Breast epithelium (tissue), 3 donors: ENCODE measurements around the gene JPT2.

Source experiments
- POLR2A ChIP-seq: fragments of 450-650 bp; IDR thresholded peaks from one replicate; pipeline ENCODE4 v1.6.1; 2016; ENCODE audit warnings: antibody characterized with exemption, mild to moderate bottlenecking, moderate library complexity
- POLR2AphosphoS5 ChIP-seq, 3 donors: sonication (generic); formaldehyde crosslinking; IDR thresholded peaks; one replicate each; pipeline ENCODE4 v1.6.1; 2017; ENCODE audit warnings: antibody characterized with exemption in 3 of 3
- TF ChIP-seq, protein P1 (sequence below), 3 donors: fragments of 450-650 bp; IDR thresholded peaks; one replicate each; pipeline ENCODE4 v1.5.1; 2016 to 2017; ENCODE audit warnings: antibody characterized with exemption in 3 of 3, mild to moderate bottlenecking in 3 of 3, moderate library complexity in 3 of 3

DNA sequence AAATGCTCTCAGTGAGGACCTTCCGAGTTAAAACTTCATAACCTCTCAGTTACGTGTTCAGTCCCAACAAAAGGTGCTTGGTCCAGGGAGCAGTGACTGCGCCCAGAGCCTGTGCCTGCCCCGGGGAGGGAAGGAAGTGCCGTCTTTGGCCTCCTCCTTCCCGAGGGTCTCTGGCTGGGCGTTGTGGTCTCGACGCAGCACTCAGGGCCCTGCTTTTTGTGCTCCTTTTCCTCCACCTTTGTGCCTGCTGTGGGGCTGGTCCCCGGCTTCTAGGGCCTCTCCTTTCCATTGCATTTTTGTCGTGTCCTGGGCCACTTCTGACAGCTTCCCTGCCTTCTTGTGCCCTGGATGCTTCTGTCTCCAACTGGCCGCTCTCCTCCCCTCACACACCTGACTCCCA lies 36.8 kb upstream of the JPT2 start:
- no peak for TF ChIP-seq POLR2AphosphoS5 (IDR thresholded peaks at IDR 0.05)
- TF ChIP-seq POLR2A: no peak
- TF ChIP-seq, protein P1, sequence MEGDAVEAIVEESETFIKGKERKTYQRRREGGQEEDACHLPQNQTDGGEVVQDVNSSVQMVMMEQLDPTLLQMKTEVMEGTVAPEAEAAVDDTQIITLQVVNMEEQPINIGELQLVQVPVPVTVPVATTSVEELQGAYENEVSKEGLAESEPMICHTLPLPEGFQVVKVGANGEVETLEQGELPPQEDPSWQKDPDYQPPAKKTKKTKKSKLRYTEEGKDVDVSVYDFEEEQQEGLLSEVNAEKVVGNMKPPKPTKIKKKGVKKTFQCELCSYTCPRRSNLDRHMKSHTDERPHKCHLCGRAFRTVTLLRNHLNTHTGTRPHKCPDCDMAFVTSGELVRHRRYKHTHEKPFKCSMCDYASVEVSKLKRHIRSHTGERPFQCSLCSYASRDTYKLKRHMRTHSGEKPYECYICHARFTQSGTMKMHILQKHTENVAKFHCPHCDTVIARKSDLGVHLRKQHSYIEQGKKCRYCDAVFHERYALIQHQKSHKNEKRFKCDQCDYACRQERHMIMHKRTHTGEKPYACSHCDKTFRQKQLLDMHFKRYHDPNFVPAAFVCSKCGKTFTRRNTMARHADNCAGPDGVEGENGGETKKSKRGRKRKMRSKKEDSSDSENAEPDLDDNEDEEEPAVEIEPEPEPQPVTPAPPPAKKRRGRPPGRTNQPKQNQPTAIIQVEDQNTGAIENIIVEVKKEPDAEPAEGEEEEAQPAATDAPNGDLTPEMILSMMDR (IDR thresholded peaks at IDR 0.05): no peak
